ENCODE data around the gene MYLK4.

Gene MYLK4

DNA sequence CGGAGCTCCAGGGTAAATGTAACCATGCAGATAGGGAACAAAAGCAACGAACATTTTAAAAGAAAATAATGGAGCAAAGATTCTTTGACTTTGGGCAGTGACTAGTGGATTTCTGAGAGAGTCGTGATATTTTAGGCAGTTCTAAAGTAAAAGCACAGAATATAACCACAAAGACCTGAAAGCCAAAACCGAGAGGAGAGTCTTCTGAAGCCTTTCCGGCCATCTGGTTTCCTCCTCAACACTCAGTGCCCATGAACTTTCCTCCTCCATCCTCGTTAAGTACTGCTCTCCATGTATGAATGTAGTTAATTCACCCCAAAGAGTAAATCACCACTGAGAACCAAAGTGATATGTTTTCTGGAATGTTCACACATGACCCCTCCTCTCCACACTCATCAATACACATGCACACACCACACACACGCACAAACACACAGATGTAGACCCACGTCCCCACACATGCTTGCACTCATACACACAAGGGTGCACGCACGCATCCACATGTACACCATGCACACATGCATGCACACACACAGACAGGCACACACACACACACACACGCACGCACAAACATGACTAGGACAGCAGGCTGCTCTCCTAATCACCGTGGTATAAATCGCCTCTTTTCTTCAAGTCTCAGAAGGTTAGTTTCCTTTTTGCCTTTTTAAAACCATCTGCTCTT is 109.5 kb downstream of the MYLK4 start:
- H3K9me3 ChIP-seq (ENCODE audit: severe bottlenecking): no peaks in the 10 kb centered on the region
- DNase-seq: no peak
- H3K36me3 ChIP-seq: no peaks in the 10 kb centered on the region
- H3K27me3 ChIP-seq (ENCODE audit: insufficient read depth, low read depth, severe bottlenecking): peaks cover 58% of the 10 kb centered on the region
- TF ChIP-seq, protein P1, sequence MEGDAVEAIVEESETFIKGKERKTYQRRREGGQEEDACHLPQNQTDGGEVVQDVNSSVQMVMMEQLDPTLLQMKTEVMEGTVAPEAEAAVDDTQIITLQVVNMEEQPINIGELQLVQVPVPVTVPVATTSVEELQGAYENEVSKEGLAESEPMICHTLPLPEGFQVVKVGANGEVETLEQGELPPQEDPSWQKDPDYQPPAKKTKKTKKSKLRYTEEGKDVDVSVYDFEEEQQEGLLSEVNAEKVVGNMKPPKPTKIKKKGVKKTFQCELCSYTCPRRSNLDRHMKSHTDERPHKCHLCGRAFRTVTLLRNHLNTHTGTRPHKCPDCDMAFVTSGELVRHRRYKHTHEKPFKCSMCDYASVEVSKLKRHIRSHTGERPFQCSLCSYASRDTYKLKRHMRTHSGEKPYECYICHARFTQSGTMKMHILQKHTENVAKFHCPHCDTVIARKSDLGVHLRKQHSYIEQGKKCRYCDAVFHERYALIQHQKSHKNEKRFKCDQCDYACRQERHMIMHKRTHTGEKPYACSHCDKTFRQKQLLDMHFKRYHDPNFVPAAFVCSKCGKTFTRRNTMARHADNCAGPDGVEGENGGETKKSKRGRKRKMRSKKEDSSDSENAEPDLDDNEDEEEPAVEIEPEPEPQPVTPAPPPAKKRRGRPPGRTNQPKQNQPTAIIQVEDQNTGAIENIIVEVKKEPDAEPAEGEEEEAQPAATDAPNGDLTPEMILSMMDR (IDR thresholded peaks at IDR 0.05; ENCODE audit: low read depth, low read length): no peak
- H3K4me3 ChIP-seq (ENCODE audit: low read depth, low read length): no peak overlapping the region
- no peak overlapping the region for H3K27ac ChIP-seq

DNA sequence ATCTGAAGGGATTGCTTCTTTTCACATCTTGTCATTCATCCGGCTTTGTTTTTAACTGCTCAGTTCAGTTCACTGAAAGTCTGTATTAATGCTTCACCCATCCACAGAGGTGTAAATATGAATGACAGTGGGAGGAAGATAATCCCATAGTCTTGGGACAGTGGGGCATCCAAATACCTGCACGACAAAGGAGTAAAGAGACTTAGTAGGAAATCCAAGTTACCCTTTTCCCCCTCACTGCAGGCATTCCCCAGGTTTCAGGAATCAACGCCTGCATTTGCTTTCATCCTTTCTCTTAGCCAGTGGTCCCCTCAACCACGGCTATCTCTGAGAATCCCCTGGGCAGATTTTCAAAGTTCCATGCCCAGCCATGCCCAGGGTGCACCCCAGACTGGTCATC is 110.2 kb downstream of the MYLK4 start:
- no peak overlapping the region for H3K4me3 ChIP-seq (ENCODE audit: low read depth, low read length)
- no peaks in the 10 kb centered on the region for H3K9me3 ChIP-seq (ENCODE audit: severe bottlenecking)
- TF ChIP-seq, protein P1 (IDR thresholded peaks at IDR 0.05; ENCODE audit: low read depth, low read length): no peak
- H3K27ac ChIP-seq: no peak overlapping the region
- peaks cover 58% of the 10 kb centered on the region for H3K27me3 ChIP-seq (ENCODE audit: insufficient read depth, low read depth, severe bottlenecking)
- no peaks in the 10 kb centered on the region for H3K36me3 ChIP-seq
- no peak for DNase-seq

DNA sequence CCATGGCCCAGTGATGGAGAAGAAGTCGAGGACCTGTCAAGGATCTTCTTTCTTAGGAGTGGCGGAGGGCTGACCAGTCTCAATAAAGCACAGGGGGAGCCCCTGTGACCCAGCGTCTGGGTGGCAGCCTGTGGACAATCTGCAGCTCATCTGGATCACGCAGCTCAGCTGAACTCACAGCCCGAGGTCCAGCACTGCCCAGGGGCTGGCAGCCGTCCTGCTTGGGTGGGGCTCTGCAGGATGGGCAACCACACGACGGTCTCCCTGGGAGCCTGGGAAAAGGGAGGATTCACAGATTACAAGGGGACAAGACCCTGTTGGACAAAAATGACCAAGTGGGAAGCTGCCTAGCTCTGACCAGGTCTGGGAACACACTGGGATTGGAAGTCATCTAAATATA is 110.8 kb downstream of the MYLK4 start:
- no peak for DNase-seq
- Histone ChIP-seq H3K4me3 (ENCODE audit: low read depth, low read length) (no peak overlapping the region), H3K36me3 (no peaks in the 10 kb centered on the region), H3K9me3 (ENCODE audit: severe bottlenecking) (no peaks in the 10 kb centered on the region), H3K27ac (no peak overlapping the region), H3K27me3 (ENCODE audit: insufficient read depth, low read depth, severe bottlenecking) (peaks cover 53% of the 10 kb centered on the region)
- TF ChIP-seq, protein P1 (IDR thresholded peaks at IDR 0.05; ENCODE audit: low read depth, low read length): no peak

DNA sequence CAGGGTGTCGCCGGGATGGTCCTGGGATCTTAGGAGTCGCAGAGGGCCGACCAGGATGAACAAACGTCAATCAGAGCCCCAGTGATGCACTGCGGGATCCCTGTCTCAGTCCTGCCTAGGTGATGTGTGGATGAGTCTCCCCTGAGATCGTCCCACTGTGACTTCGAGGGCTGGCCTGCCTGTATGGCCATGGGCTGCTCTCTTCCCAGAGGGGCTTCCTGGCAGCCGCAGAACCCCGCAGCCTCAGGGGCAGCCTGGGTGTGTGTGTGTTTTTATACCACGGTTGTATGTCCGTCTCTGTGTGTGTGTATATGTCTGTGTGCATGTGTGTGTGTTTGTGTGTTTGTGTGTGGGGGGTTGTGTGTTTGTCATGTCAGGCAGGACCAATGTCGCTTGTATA is 111.6 kb downstream of the MYLK4 start:
- H3K4me3 ChIP-seq (ENCODE audit: low read depth, low read length): no peak overlapping the region
- TF ChIP-seq, protein P1 (IDR thresholded peaks at IDR 0.05; ENCODE audit: low read depth, low read length): no peak
- H3K27me3 ChIP-seq (ENCODE audit: insufficient read depth, low read depth, severe bottlenecking): peaks cover 48% of the 10 kb centered on the region
- no peak for DNase-seq
- no peak overlapping the region for H3K27ac ChIP-seq
- no peaks in the 10 kb centered on the region for H3K9me3 ChIP-seq (ENCODE audit: severe bottlenecking)
- no peaks in the 10 kb centered on the region for H3K36me3 ChIP-seq

DNA sequence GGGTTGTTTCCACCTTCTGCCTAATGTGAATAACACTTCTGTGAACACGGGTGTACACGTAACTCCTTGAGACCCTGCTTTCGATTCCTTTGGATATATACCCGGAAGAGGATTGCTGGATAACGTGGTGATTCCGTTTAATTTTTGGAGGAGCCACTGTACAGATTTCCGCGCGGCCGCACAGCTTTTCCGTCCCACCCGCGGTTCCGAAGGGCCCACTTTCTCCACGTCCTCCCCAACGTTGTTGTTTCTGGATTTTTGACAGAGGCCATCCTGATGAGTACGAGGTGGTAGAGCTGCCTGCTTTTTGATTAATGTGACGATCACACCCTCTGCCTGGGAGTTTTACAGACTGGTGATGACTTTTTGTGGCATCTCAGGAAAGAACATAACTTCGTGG is 114.0 kb downstream of the MYLK4 start:
- H3K4me3 ChIP-seq (ENCODE audit: low read depth, low read length): no peak overlapping the region
- no peaks in the 10 kb centered on the region for H3K9me3 ChIP-seq (ENCODE audit: severe bottlenecking)
- no peaks in the 10 kb centered on the region for H3K36me3 ChIP-seq
- no peak for DNase-seq
- H3K27ac ChIP-seq: no peak overlapping the region
- H3K27me3 ChIP-seq (ENCODE audit: insufficient read depth, low read depth, severe bottlenecking): peaks cover 36% of the 10 kb centered on the region
- TF ChIP-seq, protein P1 (IDR thresholded peaks at IDR 0.05; ENCODE audit: low read depth, low read length): no peak

DNA sequence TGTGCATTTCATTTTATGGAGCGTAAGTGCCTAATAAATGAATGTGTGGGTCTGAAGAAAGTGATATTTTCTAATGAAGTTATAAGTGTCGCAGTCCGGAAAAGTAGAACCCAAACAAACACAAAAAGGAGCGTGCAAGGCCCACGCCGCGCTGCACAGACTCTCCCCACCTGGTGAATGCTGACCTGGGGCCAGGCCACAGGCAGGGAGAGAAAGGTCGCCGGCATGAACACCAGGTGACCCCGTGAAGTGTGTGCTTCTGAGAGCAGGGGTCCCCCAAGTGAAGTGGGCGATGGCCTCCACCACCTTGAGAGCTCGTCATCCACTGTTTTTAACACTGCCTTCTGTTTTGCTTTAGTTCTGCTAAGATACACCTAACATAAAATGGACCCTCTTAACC is 114.8 kb downstream of the MYLK4 start:
- no peaks in the 10 kb centered on the region for H3K36me3 ChIP-seq
- no peak overlapping the region for H3K4me3 ChIP-seq (ENCODE audit: low read depth, low read length)
- TF ChIP-seq, protein P1 (IDR thresholded peaks at IDR 0.05; ENCODE audit: low read depth, low read length): no peak

More for the DNA sequence above, 114.8 kb downstream of the MYLK4 start:
- Histone ChIP-seq H3K27me3 (ENCODE audit: insufficient read depth, low read depth, severe bottlenecking) (peaks cover 32% of the 10 kb centered on the region), H3K9me3 (ENCODE audit: severe bottlenecking) (no peaks in the 10 kb centered on the region), H3K27ac (no peak overlapping the region)
- DNase-seq: no peak
